ENCODE measurements around the gene A3GALT2.
"Not testable (repeated sequence)": the region's sequence is repeated elsewhere in the genome, so short reads cannot be mapped to it uniquely, and the experiment has no call there.

The A3GALT2 gene

GRCh38 chr1:33312413-33312749, 8.5 kb downstream of the A3GALT2 start:
- H3K4me1 ChIP-seq (ENCODE audit: insufficient read depth, insufficient read length), result no peaks in the 10 kb centered on the region
- no peaks in the 10 kb centered on the region for H3K36me3 ChIP-seq (ENCODE audit: insufficient read depth, insufficient read length, low read length)
- H3K27me3 ChIP-seq (ENCODE audit: insufficient read depth, insufficient read length), result no peaks in the 10 kb centered on the region
- H3K9ac ChIP-seq (ENCODE audit: insufficient read length, low read depth), result no peak overlapping the region
- H3K4me3 ChIP-seq (ENCODE audit: insufficient read length, low read depth), result no peak overlapping the region
- TF ChIP-seq SUZ12 (IDR thresholded peaks at IDR 0.05; ENCODE audit: extremely low read depth, insufficient read depth, insufficient read length) (no peak), ZNF274 (IDR thresholded peaks at IDR 0.05; ENCODE audit: low read depth, low read length) (no peak), YY1 (IDR thresholded peaks at IDR 0.05; ENCODE audit: insufficient read depth, insufficient read length) (no peak)
- peaks cover 16% of the 10 kb centered on the region; the same call in 1 of the 2 replicates for H3K9me3 ChIP-seq (ENCODE audit: insufficient read depth, low read length)
- DNase-seq (ENCODE audit: low read depth, low spot score), result no peak

- DNase-seq (ENCODE audit: low read depth, low spot score), result no peak
- peaks cover 16% of the 10 kb centered on the region; the same call in 1 of the 2 replicates for H3K9me3 ChIP-seq (ENCODE audit: insufficient read depth, low read length)
- TF ChIP-seq YY1 (IDR thresholded peaks at IDR 0.05; ENCODE audit: insufficient read depth, insufficient read length) (no peak), SUZ12 (IDR thresholded peaks at IDR 0.05; ENCODE audit: extremely low read depth, insufficient read depth, insufficient read length) (no peak), ZNF274 (IDR thresholded peaks at IDR 0.05; ENCODE audit: low read depth, low read length) (no peak)
- no peak overlapping the region for H3K4me3 ChIP-seq (ENCODE audit: insufficient read length, low read depth)
- H3K9ac ChIP-seq (ENCODE audit: insufficient read length, low read depth), result no peak overlapping the region
- H3K4me1 ChIP-seq (ENCODE audit: insufficient read depth, insufficient read length), result peaks cover 4% of the 10 kb centered on the region
- H3K27me3 ChIP-seq (ENCODE audit: insufficient read depth, insufficient read length), result peaks cover 2% of the 10 kb centered on the region
- H3K36me3 ChIP-seq (ENCODE audit: insufficient read depth, insufficient read length, low read length), result no peaks in the 10 kb centered on the region
Observed at GRCh38 chr1:33311706-33312412, 9.0 kb downstream of the A3GALT2 start.

- Histone ChIP-seq H3K9ac (ENCODE audit: insufficient read length, low read depth) (no peak overlapping the region), H3K4me3 (ENCODE audit: insufficient read length, low read depth) (no peak overlapping the region), H3K36me3 (ENCODE audit: insufficient read depth, insufficient read length, low read length) (no peaks in the 10 kb centered on the region), H3K4me1 (ENCODE audit: insufficient read depth, insufficient read length) (peaks cover 7% of the 10 kb centered on the region), H3K27me3 (ENCODE audit: insufficient read depth, insufficient read length) (peaks cover 12% of the 10 kb centered on the region), H3K9me3 (ENCODE audit: insufficient read depth, low read length) (peaks cover 16% of the 10 kb centered on the region; the same call in 1 of the 2 replicates)
- DNase-seq (ENCODE audit: low read depth, low spot score), result no peak
- no peak for TF ChIP-seq YY1 (IDR thresholded peaks at IDR 0.05; ENCODE audit: insufficient read depth, insufficient read length)
- no peak for TF ChIP-seq SUZ12 (IDR thresholded peaks at IDR 0.05; ENCODE audit: extremely low read depth, insufficient read depth, insufficient read length)
- TF ChIP-seq ZNF274 (IDR thresholded peaks at IDR 0.05; ENCODE audit: low read depth, low read length), result no peak
Observed at GRCh38 chr1:33310702-33311101, 10.2 kb downstream of the A3GALT2 start.

- not testable (repeated sequence) for H3K4me1 ChIP-seq (ENCODE audit: insufficient read depth, insufficient read length); H3K9ac ChIP-seq (ENCODE audit: insufficient read length, low read depth); H3K36me3 ChIP-seq (ENCODE audit: insufficient read depth, insufficient read length, low read length); H3K4me3 ChIP-seq (ENCODE audit: insufficient read length, low read depth); DNase-seq (ENCODE audit: low read depth, low spot score)
- Histone ChIP-seq H3K27me3 (ENCODE audit: insufficient read depth, insufficient read length) (peaks cover 12% of the 10 kb centered on the region), H3K9me3 (ENCODE audit: insufficient read depth, low read length) (peaks cover 16% of the 10 kb centered on the region; the same call in 1 of the 2 replicates)
Observed at GRCh38 chr1:33309351-33309750, 11.5 kb downstream of the A3GALT2 start.

- Histone ChIP-seq H3K36me3 (ENCODE audit: insufficient read depth, insufficient read length, low read length) (no peaks in the 10 kb centered on the region), H3K9me3 (ENCODE audit: insufficient read depth, low read length) (peaks cover 16% of the 10 kb centered on the region; the same call in 1 of the 2 replicates), H3K27me3 (ENCODE audit: insufficient read depth, insufficient read length) (peaks cover 12% of the 10 kb centered on the region), H3K4me1 (ENCODE audit: insufficient read depth, insufficient read length) (peaks cover 7% of the 10 kb centered on the region), H3K9ac (ENCODE audit: insufficient read length, low read depth) (no peak overlapping the region), H3K4me3 (ENCODE audit: insufficient read length, low read depth) (no peak overlapping the region)
- TF ChIP-seq ZNF274 (IDR thresholded peaks at IDR 0.05; ENCODE audit: low read depth, low read length), result no peak
- no peak for TF ChIP-seq YY1 (IDR thresholded peaks at IDR 0.05; ENCODE audit: insufficient read depth, insufficient read length)
- TF ChIP-seq SUZ12 (IDR thresholded peaks at IDR 0.05; ENCODE audit: extremely low read depth, insufficient read depth, insufficient read length), result no peak
- no peak for DNase-seq (ENCODE audit: low read depth, low spot score)
Observed at GRCh38 chr1:33307494-33307864, 13.4 kb downstream of the A3GALT2 start.

- no peaks in the 10 kb centered on the region for H3K36me3 ChIP-seq (ENCODE audit: insufficient read depth, insufficient read length, low read length)
- H3K27me3 ChIP-seq (ENCODE audit: insufficient read depth, insufficient read length), result peaks cover 12% of the 10 kb centered on the region
- H3K4me1 ChIP-seq (ENCODE audit: insufficient read depth, insufficient read length), result peaks cover 7% of the 10 kb centered on the region
- peak overlapping the region; percentile 45 for H3K9ac ChIP-seq (ENCODE audit: insufficient read length, low read depth)
- H3K9me3 ChIP-seq (ENCODE audit: insufficient read depth, low read length), result peaks cover 16% of the 10 kb centered on the region; the same call in 1 of the 2 replicates
- H3K4me3 ChIP-seq (ENCODE audit: insufficient read length, low read depth), result no peak overlapping the region
- no peak for DNase-seq (ENCODE audit: low read depth, low spot score)
- TF ChIP-seq SUZ12 (IDR thresholded peaks at IDR 0.05; ENCODE audit: extremely low read depth, insufficient read depth, insufficient read length), result no peak
- no peak for TF ChIP-seq YY1 (IDR thresholded peaks at IDR 0.05; ENCODE audit: insufficient read depth, insufficient read length)
- no peak for TF ChIP-seq ZNF274 (IDR thresholded peaks at IDR 0.05; ENCODE audit: low read depth, low read length)
Observed at GRCh38 chr1:33306653-33307493, 14.0 kb downstream of the A3GALT2 start.

All from NT2/D1 (cell line).